AG10803 (cell line): ENCODE data around the gene YIPF4.
"Not testable (repeated sequence)": the region's sequence is repeated elsewhere in the genome, so short reads cannot be mapped to it uniquely, and the experiment has no call there.

Experiments
- DNase-seq: peaks from one replicate; pipeline ENCODE4 v3.0.0; 2010; ENCODE audit warnings: low read depth
- H3K4me3 ChIP-seq: 2 replicates; pipeline ENCODE4 v1.5.1; 2011; ENCODE audit warnings: mild to moderate bottlenecking, low read length, control low read depth
- CTCF ChIP-seq: conservative IDR thresholded peaks from 2 replicates; pipeline ENCODE4 v1.5.1; 2011; ENCODE audit warnings: mild to moderate bottlenecking, low read length, control low read depth, inconsistent platforms

Gene YIPF4

GRCh38 chr2:32278478-32278853 lies 762 bp downstream of the YIPF4 start:
- no peak for DNase-seq
- no peak for TF ChIP-seq CTCF
- H3K4me3 ChIP-seq, result peak overlapping the region; percentile 99

- no peak for DNase-seq
- no peak for TF ChIP-seq CTCF
- H3K4me3 ChIP-seq, result no peak overlapping the region
Measured at GRCh38 chr2:32284321-32284720, 6.6 kb downstream of the YIPF4 start.

GRCh38 chr2:32289165-32289999 lies 11.7 kb downstream of the YIPF4 start:
- H3K4me3 ChIP-seq, result no peak overlapping the region
- TF ChIP-seq CTCF, result no peak
- DNase-seq, result peak; percentile 72

GRCh38 chr2:32290000-32290339 lies 12.3 kb downstream of the YIPF4 start:
- no peak for TF ChIP-seq CTCF
- no peak for DNase-seq
- H3K4me3 ChIP-seq, result no peak overlapping the region

GRCh38 chr2:32291746-32292145 lies 14.0 kb downstream of the YIPF4 start:
- TF ChIP-seq CTCF, result no peak
- no peak for DNase-seq
- H3K4me3 ChIP-seq, result no peak overlapping the region

- DNase-seq, H3K4me3 ChIP-seq: not testable (repeated sequence)
Measured at GRCh38 chr2:32293493-32293892, 15.8 kb downstream of the YIPF4 start.

- not testable (repeated sequence) for DNase-seq, H3K4me3 ChIP-seq
Measured at GRCh38 chr2:32293966-32294562, 16.4 kb downstream of the YIPF4 start.

GRCh38 chr2:32310577-32310976 lies 32.9 kb downstream of the YIPF4 start:
- no peak overlapping the region for H3K4me3 ChIP-seq
- TF ChIP-seq CTCF, result no peak
- DNase-seq, result no peak
